SK-N-MC (cell line): ENCODE measurements around the gene FADS6.

Experiments used
- DNase-seq: peaks from one replicate; pipeline ENCODE4 v3.0.0-alpha.2; 2011; ENCODE audit warnings: low read depth, low spot score
- H3K27ac ChIP-seq: fragments of 200-600 bp; sonication (generic); 2 replicates; pipeline ENCODE4 v1.5.1; 2016; ENCODE audit warnings: mixed run types
- H3K36me3 ChIP-seq: fragments of 200-600 bp; sonication (generic); 2 replicates; pipeline ENCODE4 v1.6.1; 2017; ENCODE audit warnings: antibody characterized with exemption, low read length, mixed read lengths; ENCODE audit not compliant: insufficient read depth
- H3K4me3 ChIP-seq: fragments of 200-600 bp; sonication (generic); 2 replicates; pipeline ENCODE4 v1.5.1; 2016
- H3K9ac ChIP-seq: fragments of 200-600 bp; sonication (generic); 2 replicates; pipeline ENCODE4 v1.8.0; 2017; ENCODE audit warnings: mixed run types, mixed read lengths; ENCODE audit not compliant: insufficient read length
- H3K9me3 ChIP-seq: fragments of 200-600 bp; sonication (generic); 2 replicates; pipeline ENCODE4 v1.6.1; 2017; ENCODE audit warnings: low read depth, mild to moderate bottlenecking, antibody characterized with exemption, low read length, moderate library complexity, mixed read lengths
- EZH2 ChIP-seq: fragments of 200-600 bp; sonication (generic); IDR thresholded peaks from one replicate; pipeline ENCODE4 v1.6.1; 2017; ENCODE audit warnings: antibody characterized with exemption
- FOXP2 ChIP-seq: optimal IDR thresholded peaks from 2 replicates; pipeline ENCODE3; 2011; ENCODE audit warnings: mild to moderate bottlenecking, moderate library complexity; ENCODE audit not compliant: insufficient read depth; ENCODE audit errors: extremely low read length, control extremely low read depth
- POLR2AphosphoS5 ChIP-seq: IDR thresholded peaks from 2 replicates; pipeline ENCODE4 v1.6.1; 2012; ENCODE audit warnings: mild to moderate bottlenecking, low read depth, low read length, borderline replicate concordance

Gene FADS6

DNA sequence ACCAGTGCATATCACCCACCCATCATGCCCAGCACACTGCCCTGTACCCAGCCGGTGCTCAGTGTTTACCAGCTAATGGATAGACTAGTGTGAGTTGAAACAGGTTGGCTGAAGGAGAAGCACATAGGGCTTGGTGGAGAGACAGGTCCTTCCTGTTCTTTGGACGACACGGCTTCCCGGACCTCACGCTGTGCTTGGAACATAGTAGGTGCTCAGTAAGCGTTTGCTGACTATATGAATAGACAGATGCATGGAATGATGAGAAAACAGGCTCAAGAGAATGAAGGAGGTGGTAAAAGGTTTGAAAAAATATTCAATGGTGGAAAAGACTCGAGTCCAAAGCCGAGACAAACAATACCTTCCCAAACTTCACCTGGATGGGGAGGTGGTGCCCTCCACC is 6.8 kb upstream of the FADS6 start:
- no peaks in the 10 kb centered on the region for H3K36me3 ChIP-seq
- no peaks in the 10 kb centered on the region for H3K9me3 ChIP-seq
- H3K4me3 ChIP-seq: no peak overlapping the region
- TF ChIP-seq EZH2 (no peak), FOXP2 (no peak), POLR2AphosphoS5 (no peak)
- no peak for DNase-seq
- no peak overlapping the region for H3K9ac ChIP-seq
- no peak overlapping the region for H3K27ac ChIP-seq

DNA sequence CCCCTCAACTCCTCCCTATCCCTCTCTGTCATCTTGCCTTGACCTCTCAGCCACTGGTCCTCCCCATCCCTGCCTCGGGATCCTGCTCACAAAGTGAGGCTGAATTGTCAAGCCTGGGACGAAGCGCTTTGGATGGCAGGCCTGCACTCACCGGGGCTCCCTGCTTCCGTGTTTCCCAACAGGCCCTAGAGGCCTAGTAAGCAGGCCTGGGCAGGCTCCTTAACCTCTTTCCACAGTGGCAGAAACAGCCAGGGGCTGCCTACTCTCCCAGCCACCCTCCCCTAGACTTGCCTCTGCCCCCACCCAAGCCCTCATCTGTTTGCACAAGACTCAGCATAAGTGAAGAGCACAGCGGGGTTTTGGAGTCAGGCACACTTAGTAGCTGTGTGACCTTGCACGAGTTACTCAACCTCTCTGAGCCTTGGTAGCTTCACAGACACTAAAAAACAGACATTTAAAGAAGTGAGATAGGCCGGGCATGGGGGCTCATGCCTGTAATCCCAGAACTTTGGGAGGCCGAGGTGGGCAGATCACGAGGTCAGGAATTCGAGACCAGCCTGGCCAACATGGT is 5.0 kb upstream of the FADS6 start:
- Histone ChIP-seq H3K9me3 (no peaks in the 10 kb centered on the region), H3K4me3 (no peak overlapping the region), H3K27ac (no peak overlapping the region), H3K9ac (no peak overlapping the region), H3K36me3 (no peaks in the 10 kb centered on the region)
- no peak for DNase-seq
- TF ChIP-seq FOXP2 (no peak), POLR2AphosphoS5 (no peak), EZH2 (no peak)

DNA sequence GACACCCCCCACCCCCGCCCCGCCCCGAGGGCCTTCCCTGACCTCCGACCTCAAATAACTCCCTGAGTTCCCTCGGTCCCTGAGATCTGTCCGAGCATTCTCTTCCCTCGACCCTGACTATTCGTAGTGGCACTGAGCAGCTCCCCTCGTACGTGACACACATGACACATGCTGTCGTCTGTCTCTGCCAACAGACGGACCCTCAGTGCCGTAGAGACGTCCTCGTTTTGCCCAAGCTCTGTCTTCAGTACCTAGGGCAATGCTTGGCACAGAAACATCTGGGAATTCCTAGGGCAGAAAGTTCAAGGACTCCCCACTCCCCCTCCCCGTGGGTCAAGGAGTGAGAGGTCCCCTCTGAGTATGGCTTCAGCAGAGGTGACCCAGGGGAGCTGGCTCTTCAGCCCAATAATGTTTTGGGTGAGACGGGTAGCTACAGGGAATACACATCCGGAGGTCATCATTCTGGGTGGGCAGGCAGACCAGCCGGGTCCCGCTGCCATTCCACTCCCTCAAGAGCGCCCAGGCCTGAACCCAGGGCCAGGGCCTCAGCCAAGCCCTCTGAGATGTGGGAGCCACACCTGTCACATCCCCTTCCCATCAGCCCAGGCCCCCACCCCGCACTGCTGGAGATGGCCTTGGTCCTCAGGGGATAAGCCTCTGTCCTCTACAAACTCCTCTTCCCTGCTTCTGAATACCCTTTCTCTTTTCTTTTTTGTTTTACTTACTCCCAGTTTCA is 671 bp upstream of the FADS6 start:
- no peaks in the 10 kb centered on the region for H3K36me3 ChIP-seq
- H3K27ac ChIP-seq: no peak overlapping the region
- H3K9ac ChIP-seq: no peak overlapping the region
- no peaks in the 10 kb centered on the region for H3K9me3 ChIP-seq
- no peak for DNase-seq
- TF ChIP-seq POLR2AphosphoS5 (no peak), FOXP2 (no peak), EZH2 (no peak)
- no peak overlapping the region for H3K4me3 ChIP-seq

DNA sequence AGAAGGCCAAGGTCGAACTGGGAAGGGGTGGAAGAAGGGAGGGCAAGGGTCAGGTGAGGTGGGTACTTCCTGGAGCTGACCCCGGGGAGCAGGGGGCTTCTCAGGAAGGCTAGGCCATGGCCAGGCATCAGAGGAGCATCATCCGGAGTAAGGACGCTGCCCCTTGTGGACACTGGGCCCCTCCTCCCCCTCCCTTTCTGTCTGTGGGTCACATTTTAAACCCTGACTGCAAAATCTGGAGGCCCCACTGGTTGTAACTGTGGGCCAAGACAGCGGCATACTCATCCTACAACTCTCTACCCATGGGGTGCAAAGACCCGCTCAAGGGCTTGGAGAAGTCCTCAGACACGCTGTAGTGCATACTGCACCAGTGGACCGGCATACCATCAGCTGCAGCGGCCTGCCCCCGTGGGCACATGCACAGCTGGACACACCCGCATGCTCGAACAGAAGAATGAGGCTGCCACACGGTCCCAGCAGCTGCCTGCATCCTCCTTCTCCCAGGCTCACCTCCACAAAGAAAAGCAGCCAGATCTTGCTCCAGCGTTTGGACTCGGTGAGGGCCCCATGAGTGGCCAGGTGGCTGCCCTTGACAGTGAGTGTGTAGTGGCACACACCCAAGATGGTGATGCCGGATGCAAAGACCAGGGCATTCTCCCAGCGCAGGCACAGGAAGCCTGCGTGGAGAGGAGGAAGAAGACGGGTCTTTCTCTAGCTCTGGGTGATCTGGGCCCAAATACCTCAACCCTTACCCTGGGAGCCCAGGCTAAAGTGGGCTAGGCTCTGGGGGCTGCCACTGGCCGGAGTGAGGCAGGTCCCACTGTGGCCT is 1.2 kb downstream of the FADS6 start:
- no peaks in the 10 kb centered on the region for H3K36me3 ChIP-seq
- no peaks in the 10 kb centered on the region for H3K9me3 ChIP-seq
- no peak overlapping the region for H3K27ac ChIP-seq
- no peak overlapping the region for H3K9ac ChIP-seq
- no peak overlapping the region for H3K4me3 ChIP-seq
- DNase-seq: no peak
- TF ChIP-seq POLR2AphosphoS5 (no peak), EZH2 (no peak), FOXP2 (no peak)

DNA sequence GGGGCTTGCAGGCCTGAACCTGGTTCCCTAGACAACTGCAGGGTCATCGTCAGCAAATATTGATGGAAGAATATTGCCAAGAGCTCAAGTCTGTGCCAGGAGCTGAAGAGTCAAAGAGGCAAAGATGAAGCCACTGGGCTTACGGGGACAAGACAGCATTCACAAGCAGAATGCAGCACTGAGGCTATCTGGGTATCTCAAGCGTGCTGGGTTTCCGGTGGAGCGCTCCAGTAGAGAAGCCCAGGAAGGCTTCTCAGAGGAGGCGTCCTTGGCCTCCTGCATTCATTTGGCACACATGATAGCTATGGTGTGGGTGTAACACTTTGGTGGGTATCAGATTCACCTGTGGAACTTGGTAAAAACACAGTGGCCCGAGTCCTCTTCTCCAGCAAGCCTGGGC is 2.9 kb downstream of the FADS6 start:
- Histone ChIP-seq H3K9ac (no peak overlapping the region), H3K4me3 (no peak overlapping the region), H3K9me3 (no peaks in the 10 kb centered on the region), H3K36me3 (no peaks in the 10 kb centered on the region), H3K27ac (no peak overlapping the region)
- TF ChIP-seq FOXP2: no peak
- TF ChIP-seq POLR2AphosphoS5: no peak
- TF ChIP-seq EZH2: no peak
- no peak for DNase-seq

DNA sequence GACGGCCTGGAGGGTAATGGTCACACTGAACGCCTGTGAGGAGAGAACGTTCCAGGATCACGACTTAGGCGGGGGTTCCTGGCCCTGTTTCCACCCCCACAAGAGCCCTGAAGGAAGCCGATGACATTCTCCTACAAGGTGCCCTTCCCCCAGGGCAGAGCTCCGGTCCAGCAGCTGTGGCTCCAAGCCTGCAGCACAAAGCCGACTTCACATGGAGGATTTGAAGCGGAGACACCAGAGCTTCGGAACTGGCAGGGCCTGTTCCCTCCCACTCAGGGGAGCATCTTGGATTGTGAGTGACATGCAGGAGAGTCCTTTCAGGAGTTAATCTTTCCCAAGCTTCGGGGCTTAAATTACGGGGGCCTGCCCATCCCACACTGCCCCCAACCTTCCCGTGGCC is 5.0 kb downstream of the FADS6 start:
- no peak overlapping the region for H3K9ac ChIP-seq
- H3K36me3 ChIP-seq: no peaks in the 10 kb centered on the region
- H3K4me3 ChIP-seq: no peak overlapping the region
- H3K9me3 ChIP-seq: no peaks in the 10 kb centered on the region
- no peak for DNase-seq
- no peak overlapping the region for H3K27ac ChIP-seq
- TF ChIP-seq EZH2 (no peak), FOXP2 (no peak)

DNA sequence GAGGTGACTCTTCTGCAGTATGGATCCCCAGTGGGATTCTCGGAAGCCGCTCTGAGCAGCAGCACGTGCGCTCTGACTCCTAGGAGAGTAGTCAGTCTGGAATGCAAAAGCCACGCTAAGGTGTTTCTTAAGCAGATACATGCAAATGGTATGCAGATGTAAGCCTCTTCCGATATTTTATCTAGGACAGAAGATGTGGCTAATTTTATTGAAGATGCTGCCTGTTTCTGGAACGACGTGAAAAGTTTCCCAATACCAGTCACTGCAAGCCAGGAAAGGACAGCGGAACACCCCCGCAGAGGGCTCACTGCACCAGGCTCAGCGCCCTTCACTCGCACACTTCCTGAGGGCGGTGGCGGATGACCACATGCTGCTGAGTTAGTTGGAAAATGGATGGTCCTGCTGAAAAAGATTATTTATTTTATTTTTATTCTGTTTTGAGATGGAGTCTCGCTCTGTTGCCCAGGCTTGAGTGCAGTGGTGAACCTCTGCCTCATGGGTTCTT is 10.1 kb downstream of the FADS6 start:
- no peak overlapping the region for H3K9ac ChIP-seq
- no peak for DNase-seq
- no peak for TF ChIP-seq EZH2
- TF ChIP-seq FOXP2: no peak
- TF ChIP-seq POLR2AphosphoS5: no peak

DNA sequence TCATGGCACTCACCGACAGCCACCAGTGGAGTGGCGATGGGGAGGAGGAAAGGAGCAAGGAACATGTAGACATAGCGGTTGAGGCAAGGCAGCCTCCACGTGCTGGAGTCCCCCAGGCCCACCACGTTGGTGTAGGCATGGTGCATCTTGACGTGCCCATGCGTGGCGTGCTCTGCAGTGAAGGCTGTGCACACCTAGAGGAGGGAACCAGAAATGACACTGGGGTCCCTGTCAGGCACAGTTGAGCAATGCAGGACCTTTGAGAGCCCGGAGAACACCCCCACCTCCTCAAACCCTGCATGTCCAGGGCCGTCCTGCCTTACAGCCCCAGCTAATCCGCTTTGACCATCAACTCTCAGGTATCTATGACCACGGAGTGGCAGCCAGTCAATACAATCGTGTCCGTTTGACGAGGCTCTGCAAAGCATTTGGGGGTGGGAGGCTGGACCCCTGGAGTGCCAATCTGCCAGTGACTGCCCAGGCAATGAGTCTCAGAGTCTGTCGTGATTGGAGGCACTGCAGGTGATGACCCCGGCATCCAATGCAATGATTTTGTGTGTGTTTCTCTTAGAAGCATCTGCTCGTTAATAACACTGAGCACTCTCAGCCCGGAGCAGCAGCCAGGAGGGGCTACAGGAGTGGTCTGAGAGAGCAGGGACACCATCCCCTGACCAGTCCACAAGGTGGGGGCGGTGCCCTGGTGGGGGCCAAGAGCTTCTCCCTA is 10.8 kb downstream of the FADS6 start:
- TF ChIP-seq FOXP2 (no peak), POLR2AphosphoS5 (no peak), EZH2 (no peak)
- DNase-seq: no peak
- Histone ChIP-seq H3K27ac (no peak overlapping the region), H3K9ac (no peak overlapping the region), H3K4me3 (no peak overlapping the region), H3K9me3 (no peaks in the 10 kb centered on the region), H3K36me3 (no peaks in the 10 kb centered on the region)

More for the DNA sequence above, 10.1 kb downstream of the FADS6 start:
- H3K4me3 ChIP-seq: no peak overlapping the region
- H3K9me3 ChIP-seq: no peaks in the 10 kb centered on the region
- H3K27ac ChIP-seq: no peak overlapping the region
- H3K36me3 ChIP-seq: no peaks in the 10 kb centered on the region
